Peyer's patch (tissue), 4 donors: ENCODE data around the gene DOLPP1. TPM values are rescaled to one million over a fixed set of nuclear protein-coding genes. Genes with fewer than 3 reads are reported as not detected.

Experiments used
- DNase-seq, 3 donors: peaks; one replicate each; pipeline ENCODE4 v3.0.0-alpha.2; 2017 to 2019
- H3K27ac ChIP-seq, 4 donors: fragments of 200-600 bp; sonication (generic); one replicate each; pipeline ENCODE4 v1.5.1; 2016 to 2019
- H3K27me3 ChIP-seq, 2 donors: fragments of 200-600 bp; sonication (generic); one replicate each; pipeline ENCODE4 v1.5.1; 2019
- H3K36me3 ChIP-seq, 3 donors: fragments of 200-600 bp; sonication (generic); one replicate each; pipeline ENCODE4 v1.5.1; 2016 to 2019
- H3K4me1 ChIP-seq, 4 donors: fragments of 200-600 bp; sonication (generic); one replicate each; pipeline ENCODE4 v1.5.1; 2016 to 2019
- H3K4me3 ChIP-seq, 4 donors: fragments of 200-600 bp; sonication (generic); 1 replicate in 3 of 4; 2 replicates in 1 of 4; pipeline ENCODE4 v1.5.1; 2016 to 2019; ENCODE audit warnings: mild to moderate bottlenecking in 1 of 4
- H3K9me3 ChIP-seq, 4 donors: fragments of 200-600 bp; sonication (generic); one replicate each; pipeline ENCODE4 v1.5.1; 2016 to 2019; ENCODE audit warnings: mild to moderate bottlenecking in 1 of 4
- POLR2A ChIP-seq, 2 donors: fragments of 450-650 bp; IDR thresholded peaks; one replicate each; pipeline ENCODE4 v1.5.1; 2017; ENCODE audit warnings: antibody characterized with exemption in 2 of 2, mild to moderate bottlenecking in 2 of 2, moderate library complexity in 2 of 2
- total RNA-seq, 4 donors: library from RNA; depleted of rRNA; stranded (reverse); fragments of >200 nt; gene quantifications; one replicate each; pipeline ENCODE4 v1.1.0, GENCODE V29; 2016
- TF ChIP-seq, protein P1 (sequence below), 6 experiments: fragments of 450-650 bp in 4 of 6; fragments of 200-600 bp in 2 of 6; sonication (generic) in 1 of 6; IDR thresholded peaks; one replicate each; pipeline ENCODE4 v1.5.1; 2017 to 2019; ENCODE audit warnings: antibody characterized with exemption in 6 of 6, mild to moderate bottlenecking in 3 of 6, moderate library complexity in 1 of 6

The DOLPP1 gene
- total RNA-seq, 4 donors from 2014 or later = 37.6 to 53.9 (median 46.1) TPM; not detected in 1

DNA sequence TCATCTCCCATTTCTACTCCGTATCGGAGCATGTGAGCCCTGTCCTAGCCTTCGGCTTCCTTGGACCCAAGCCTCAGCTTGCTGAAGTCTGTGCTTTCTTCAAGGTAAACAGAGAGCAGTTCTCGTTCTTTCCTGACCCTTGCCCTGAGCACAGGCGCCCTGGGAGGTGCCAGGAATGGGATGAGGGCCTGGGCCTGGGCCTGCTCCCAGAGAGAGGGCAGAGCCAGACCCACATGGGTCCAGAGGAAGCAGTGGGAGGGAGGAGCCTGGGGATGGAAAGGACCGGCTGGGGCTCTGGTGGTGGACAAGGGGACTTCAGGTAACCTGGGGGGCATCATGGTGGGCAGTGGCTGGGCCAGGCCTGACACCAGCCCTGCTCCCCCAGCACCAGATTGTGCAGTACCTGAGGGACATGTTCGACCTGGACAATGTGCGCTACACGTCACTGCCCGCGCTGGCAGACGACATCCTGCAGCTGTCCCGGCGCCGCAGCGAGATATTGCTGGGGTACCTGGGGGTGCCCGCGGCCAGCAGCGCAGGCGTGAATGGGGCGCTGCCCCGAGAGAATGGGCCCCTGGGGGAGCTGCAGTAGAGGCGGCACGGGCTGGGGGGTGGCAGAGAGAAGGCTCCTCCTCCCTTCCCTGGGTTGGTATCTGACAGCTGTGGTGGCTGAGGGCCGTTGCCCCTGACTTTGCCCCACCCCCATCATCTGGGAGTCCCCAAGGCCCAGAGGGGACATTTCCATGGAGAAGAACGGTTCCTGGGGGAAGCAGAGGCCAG lies 10.9 kb upstream of the DOLPP1 start:
- DNase-seq = peak in 2 of 3 donors; percentile 72
- TF ChIP-seq POLR2A (IDR thresholded peaks at IDR 0.05) = no peak
- TF ChIP-seq, protein P1, sequence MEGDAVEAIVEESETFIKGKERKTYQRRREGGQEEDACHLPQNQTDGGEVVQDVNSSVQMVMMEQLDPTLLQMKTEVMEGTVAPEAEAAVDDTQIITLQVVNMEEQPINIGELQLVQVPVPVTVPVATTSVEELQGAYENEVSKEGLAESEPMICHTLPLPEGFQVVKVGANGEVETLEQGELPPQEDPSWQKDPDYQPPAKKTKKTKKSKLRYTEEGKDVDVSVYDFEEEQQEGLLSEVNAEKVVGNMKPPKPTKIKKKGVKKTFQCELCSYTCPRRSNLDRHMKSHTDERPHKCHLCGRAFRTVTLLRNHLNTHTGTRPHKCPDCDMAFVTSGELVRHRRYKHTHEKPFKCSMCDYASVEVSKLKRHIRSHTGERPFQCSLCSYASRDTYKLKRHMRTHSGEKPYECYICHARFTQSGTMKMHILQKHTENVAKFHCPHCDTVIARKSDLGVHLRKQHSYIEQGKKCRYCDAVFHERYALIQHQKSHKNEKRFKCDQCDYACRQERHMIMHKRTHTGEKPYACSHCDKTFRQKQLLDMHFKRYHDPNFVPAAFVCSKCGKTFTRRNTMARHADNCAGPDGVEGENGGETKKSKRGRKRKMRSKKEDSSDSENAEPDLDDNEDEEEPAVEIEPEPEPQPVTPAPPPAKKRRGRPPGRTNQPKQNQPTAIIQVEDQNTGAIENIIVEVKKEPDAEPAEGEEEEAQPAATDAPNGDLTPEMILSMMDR (IDR thresholded peaks at IDR 0.05) = no peak
- peak overlapping the region; percentile 65 to 83 (median 76) for H3K27ac ChIP-seq
- no peak overlapping the region for H3K4me3 ChIP-seq
- H3K4me1 ChIP-seq = peaks cover 0 to 38% (median 14%) of the 10 kb centered on the region in 4 donors
- H3K36me3 ChIP-seq = peaks cover 0 to 51% (median 0%) of the 10 kb centered on the region in 3 donors
- no peaks in the 10 kb centered on the region for H3K27me3 ChIP-seq
- no peaks in the 10 kb centered on the region for H3K9me3 ChIP-seq

DNA sequence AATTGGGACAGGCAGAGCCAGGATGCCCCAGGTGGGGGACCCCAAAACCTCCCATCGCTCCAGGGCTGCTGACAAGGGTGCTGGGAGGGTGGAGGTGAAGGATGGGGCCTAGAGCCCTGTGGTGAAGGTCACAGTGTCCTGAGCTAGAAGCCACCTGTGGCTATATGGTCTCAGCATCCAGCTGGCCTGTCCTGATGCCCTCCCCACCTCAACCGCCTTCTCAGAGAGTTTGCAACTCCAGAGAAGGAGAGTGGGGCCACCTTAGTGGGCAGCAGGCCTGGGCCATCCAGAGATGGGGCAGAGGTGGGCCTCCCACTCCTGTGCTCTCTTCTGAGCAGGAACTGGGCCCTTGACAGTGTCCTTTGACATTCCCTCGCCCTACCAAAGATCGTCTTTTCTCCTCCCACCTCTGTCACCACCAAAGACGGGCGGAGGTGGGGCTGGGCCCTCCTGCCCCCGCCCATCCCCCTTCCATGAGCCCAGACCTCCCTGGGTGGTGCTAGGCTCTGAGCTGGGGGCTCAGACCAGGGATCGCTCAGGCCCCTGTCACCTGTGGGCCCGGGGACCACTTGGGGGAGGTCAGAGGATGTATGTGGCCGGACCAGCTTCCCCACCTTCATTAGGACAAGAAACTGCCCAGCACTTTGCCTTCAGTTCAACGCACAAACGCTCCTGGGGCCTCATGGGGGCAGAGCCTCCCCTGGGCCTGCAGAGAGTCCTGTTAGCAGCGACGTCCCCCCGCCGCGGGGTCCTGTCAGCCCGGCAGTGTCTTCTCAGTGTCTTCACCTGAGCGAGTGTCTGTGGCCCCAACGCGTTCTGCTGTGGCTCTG lies 10.0 kb upstream of the DOLPP1 start:
- no peak for DNase-seq
- no peak for TF ChIP-seq POLR2A (IDR thresholded peaks at IDR 0.05)
- TF ChIP-seq, protein P1 (IDR thresholded peaks at IDR 0.05) = no peak
- H3K27ac ChIP-seq = peak overlapping the region in 1 of 4 donors; percentile 65

DNA sequence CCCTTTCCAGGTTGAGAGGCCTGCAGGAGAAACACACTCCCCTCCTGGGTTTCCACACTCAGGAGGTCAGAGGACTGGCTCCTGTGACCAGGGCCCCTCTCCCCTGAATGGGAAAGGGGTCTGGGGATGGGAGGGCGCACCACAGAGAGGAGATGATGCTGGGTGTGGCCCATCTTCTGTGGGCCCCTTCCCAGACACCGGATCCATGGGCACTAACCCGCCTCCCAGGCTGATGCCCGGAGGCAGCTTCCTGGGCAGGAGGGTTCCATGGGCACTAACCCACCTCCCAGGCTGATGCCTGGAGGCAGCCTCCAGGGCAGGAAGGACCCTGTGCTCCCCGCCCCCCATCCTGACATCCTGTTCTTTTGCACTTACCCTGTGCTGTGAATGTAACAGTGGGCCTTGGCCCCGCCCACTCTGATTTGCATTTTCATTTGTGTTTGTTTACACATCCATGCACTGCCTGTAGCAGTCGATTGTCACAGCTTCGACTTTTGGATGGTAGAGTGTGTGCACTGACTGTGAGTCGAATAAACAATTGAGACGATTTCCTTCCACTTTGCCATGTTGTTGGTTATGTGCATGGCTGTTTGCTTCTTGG lies 9.3 kb upstream of the DOLPP1 start:
- H3K36me3 ChIP-seq = peaks cover 0 to 39% (median 0%) of the 10 kb centered on the region in 3 donors
- H3K27me3 ChIP-seq = no peaks in the 10 kb centered on the region
- no peaks in the 10 kb centered on the region for H3K9me3 ChIP-seq
- no peak overlapping the region for H3K4me3 ChIP-seq
- peaks cover 0 to 42% (median 14%) of the 10 kb centered on the region in 4 donors for H3K4me1 ChIP-seq
- DNase-seq = peak in 2 of 3 donors; percentile 42 to 76
- TF ChIP-seq, protein P1 (IDR thresholded peaks at IDR 0.05) = no peak
- no peak for TF ChIP-seq POLR2A (IDR thresholded peaks at IDR 0.05)
- peak overlapping the region in 1 of 4 donors; percentile 65 for H3K27ac ChIP-seq

More for the DNA sequence above, 10.0 kb upstream of the DOLPP1 start:
- peaks cover 0 to 42% (median 0%) of the 10 kb centered on the region in 3 donors for H3K36me3 ChIP-seq
- H3K4me1 ChIP-seq = peaks cover 0 to 38% (median 14%) of the 10 kb centered on the region in 4 donors
- H3K9me3 ChIP-seq = no peaks in the 10 kb centered on the region
- H3K27me3 ChIP-seq = no peaks in the 10 kb centered on the region
- H3K4me3 ChIP-seq = no peak overlapping the region

DNA sequence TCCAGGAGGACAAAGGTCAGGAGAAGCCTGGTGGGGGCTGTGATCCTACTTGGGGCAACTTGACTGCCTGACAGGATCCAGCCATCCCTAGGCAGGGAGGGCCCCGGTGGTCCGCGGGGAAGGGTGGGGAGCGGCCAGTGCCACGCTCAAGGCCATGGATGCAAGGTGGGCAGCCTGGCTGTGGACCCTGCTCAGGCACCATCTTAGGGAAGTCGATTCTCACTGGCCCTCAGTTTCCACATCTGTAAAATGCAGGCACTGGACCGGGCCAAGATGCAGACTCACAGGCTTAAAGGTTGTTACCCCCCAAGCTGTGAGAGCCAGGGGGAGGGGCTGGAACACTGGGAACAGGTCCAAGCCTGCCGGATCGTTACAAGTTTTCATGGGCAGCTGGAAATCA lies 8.7 kb upstream of the DOLPP1 start:
- H3K4me3 ChIP-seq = no peak overlapping the region
- no peak for DNase-seq
- H3K4me1 ChIP-seq = peaks cover 0 to 48% (median 14%) of the 10 kb centered on the region in 4 donors
- no peak for TF ChIP-seq POLR2A (IDR thresholded peaks at IDR 0.05)
- TF ChIP-seq, protein P1 (IDR thresholded peaks at IDR 0.05) = no peak
- H3K27me3 ChIP-seq = no peaks in the 10 kb centered on the region
- peak overlapping the region in 2 of 4 donors; percentile 25 to 65 for H3K27ac ChIP-seq
- H3K9me3 ChIP-seq = no peaks in the 10 kb centered on the region
- H3K36me3 ChIP-seq = peaks cover 0 to 37% (median 0%) of the 10 kb centered on the region in 3 donors

DNA sequence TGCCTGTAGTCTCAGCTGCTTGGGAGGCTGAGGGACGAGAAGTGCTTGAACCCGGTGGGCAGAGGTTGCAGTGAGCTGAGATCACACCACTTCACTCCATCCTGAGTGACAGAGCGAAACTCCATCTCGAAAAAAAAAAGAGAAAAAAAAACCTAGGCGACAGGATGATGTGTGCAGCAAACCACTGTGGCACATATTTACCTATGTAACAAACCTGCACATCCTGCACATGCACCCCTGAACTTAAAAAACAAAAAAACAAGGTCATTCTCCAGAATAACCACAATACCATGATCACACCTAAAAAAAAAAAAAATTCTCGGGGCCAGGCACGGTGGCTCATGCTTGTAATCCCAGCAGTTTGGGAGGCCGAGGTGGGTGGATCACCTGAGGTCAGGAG lies 7.5 kb upstream of the DOLPP1 start:
- H3K4me1 ChIP-seq = peaks cover 0 to 39% (median 14%) of the 10 kb centered on the region in 4 donors
- H3K27me3 ChIP-seq = no peaks in the 10 kb centered on the region
- H3K9me3 ChIP-seq = no peaks in the 10 kb centered on the region
- peak overlapping the region in 3 of 4 donors; percentile 18 to 60 (median 25) for H3K27ac ChIP-seq
- H3K4me3 ChIP-seq = no peak overlapping the region
- peaks cover 0 to 25% (median 0%) of the 10 kb centered on the region in 3 donors for H3K36me3 ChIP-seq
- no peak for DNase-seq
- TF ChIP-seq, protein P1 (IDR thresholded peaks at IDR 0.05) = no peak
- no peak for TF ChIP-seq POLR2A (IDR thresholded peaks at IDR 0.05)
